Naive B cell (primary cell): ENCODE results near the gene FREY1. TPM values are rescaled to one million over a fixed set of nuclear protein-coding genes. Genes with fewer than 3 reads are reported as not detected.
A peak's percentile ranks its signal among the peaks of the same experiment; 100 is the strongest.
"Not testable (repeated sequence)": the region's sequence is repeated elsewhere in the genome, so short reads cannot be mapped to it uniquely, and the experiment has no call there.

ENCODE experiments used
- ATAC-seq, 2 donors: fragments of 150-1000 bp; cut with Tn5 transposase; 2 replicates each; pipeline ENCODE4 v1.10.0; 2021; ENCODE audit warnings: low read depth in 2 of 2, mild to moderate bottlenecking in 2 of 2, moderate library complexity in 2 of 2
- DNase-seq: peaks from one replicate; pipeline ENCODE4 v3.0.0; 2022
- H3K27ac Mint-ChIP-seq, 6 donors: one replicate each; pipeline ENCODE4 v1.8.0; 2020 to 2022; ENCODE audit warnings: mild to moderate bottlenecking in 6 of 6, mixed read lengths in 6 of 6, moderate library complexity in 5 of 6, inconsistent platforms in 2 of 6
- H3K27me3 Mint-ChIP-seq, 3 donors: one replicate each; pipeline ENCODE4 v1.8.0; 2021 to 2022; ENCODE audit warnings: mixed read lengths in 3 of 3, mild to moderate bottlenecking in 1 of 3
- H3K36me3 Mint-ChIP-seq, 2 donors: one replicate each; pipeline ENCODE4 v1.8.0; 2020 to 2022; ENCODE audit warnings: mixed read lengths in 2 of 2, inconsistent platforms in 1 of 2, mild to moderate bottlenecking in 1 of 2
- H3K4me1 Mint-ChIP-seq, 3 donors: one replicate each; pipeline ENCODE4 v1.8.0; 2020 to 2022; ENCODE audit warnings: mixed read lengths in 3 of 3, inconsistent platforms in 1 of 3, mild to moderate bottlenecking in 1 of 3, moderate library complexity in 1 of 3
- H3K4me3 Mint-ChIP-seq, 8 donors: one replicate each; pipeline ENCODE4 v1.8.0; 2020 to 2022; ENCODE audit warnings: mild to moderate bottlenecking in 8 of 8, mixed read lengths in 8 of 8, moderate library complexity in 8 of 8, inconsistent platforms in 2 of 8
- H3K9me3 Mint-ChIP-seq, 7 donors: one replicate each; pipeline ENCODE4 v1.8.0; 2020 to 2022; ENCODE audit warnings: mixed read lengths in 7 of 7, mild to moderate bottlenecking in 5 of 7, inconsistent platforms in 2 of 7, moderate library complexity in 1 of 7
- polyA plus RNA-seq, 6 donors: library from polyadenylated mRNA; unstranded; fragments of 300-500 nt; fragmentation: Illumina TruSeq; gene quantifications; one replicate each; pipeline ENCODE4 v1.2.3, GENCODE V29; 2021; ENCODE audit warnings: low read depth in 6 of 6

The FREY1 gene
- polyA plus RNA-seq, 6 donors from 2014 or later = not detected

DNA sequence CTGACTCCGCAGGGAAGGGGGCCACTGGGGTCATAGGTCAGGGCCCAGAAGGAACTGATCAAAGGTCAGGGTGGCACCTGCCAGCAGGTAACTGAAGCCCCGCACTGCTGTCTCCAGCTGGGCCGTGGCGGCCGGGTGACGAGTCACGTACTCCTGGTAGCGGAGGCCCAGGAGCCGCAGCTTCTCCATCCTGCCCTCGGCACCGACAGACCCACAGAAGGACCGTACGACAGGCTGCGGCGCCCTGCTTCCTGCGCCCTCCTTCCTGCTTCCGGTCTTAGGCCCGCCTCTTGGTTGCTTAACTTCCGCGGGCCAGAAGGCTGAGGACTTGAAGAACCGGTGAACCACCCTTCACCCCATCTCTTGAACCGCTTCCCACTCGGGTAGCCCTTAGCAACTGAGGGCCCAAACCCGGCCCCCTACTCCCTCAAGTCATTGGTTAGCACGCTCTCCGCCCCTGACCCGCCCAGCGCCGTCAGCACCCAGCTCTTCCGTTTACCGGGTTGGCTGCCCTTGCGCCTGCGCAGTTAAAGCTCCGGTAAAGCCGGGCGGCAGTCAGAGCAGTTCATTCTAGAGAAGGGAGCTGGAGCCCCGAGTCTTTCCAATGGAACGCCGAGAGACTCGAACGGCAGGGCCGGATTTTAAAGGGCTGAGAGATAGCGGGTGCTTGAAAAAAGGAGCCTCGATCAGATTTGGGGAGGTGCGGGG, 10.7 kb upstream of the FREY1 start, which contains the start of gene PEX16:
Gene PEX16, minus strand, starts transcription at position 255 of the 708 bp plus-strand sequence. Its CDS starts 66 bp downstream, at position 189.
- H3K4me1 Mint-ChIP-seq = peaks cover 45 to 67% (median 66%) of the 10 kb centered on the region in 3 donors
- DNase-seq = peak; percentile 97
- no peaks in the 10 kb centered on the region for H3K27me3 Mint-ChIP-seq
- peak; percentile 86 to 88 for ATAC-seq
- H3K4me3 Mint-ChIP-seq = peak within 1 kb of the TSS; percentile 87 to 97 (median 96)
- H3K9me3 Mint-ChIP-seq = no peaks in the 10 kb centered on the region
- peak within 1 kb of the TSS; percentile 93 to 97 (median 96) for H3K27ac Mint-ChIP-seq
- peaks cover 0 to 5% of the 10 kb centered on the region in 2 donors for H3K36me3 Mint-ChIP-seq

DNA sequence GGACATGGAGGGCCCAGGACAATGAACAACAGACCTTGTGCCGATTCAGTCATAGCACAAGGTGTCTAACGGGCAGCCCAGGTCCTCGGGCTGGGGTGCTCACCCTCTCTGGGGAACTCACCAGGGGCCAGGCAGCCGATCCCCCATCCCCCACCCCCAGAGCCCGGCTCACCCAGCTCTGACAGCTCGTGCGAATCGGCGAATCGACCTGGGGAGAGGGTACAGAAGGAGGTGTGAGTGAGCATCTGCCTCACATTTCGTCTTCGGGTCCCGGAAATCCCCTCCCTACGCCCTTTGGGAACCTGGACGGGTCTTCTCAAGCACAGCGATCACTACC, 10.2 kb upstream of the FREY1 start:
- DNase-seq = no peak
- H3K9me3 Mint-ChIP-seq = no peaks in the 10 kb centered on the region
- peak overlapping the region; percentile 87 to 97 (median 96) for H3K4me3 Mint-ChIP-seq
- ATAC-seq = peak; percentile 9 to 13
- H3K27me3 Mint-ChIP-seq = no peaks in the 10 kb centered on the region
- H3K27ac Mint-ChIP-seq = peak overlapping the region; percentile 93 to 97 (median 96)
- peaks cover 45 to 67% (median 66%) of the 10 kb centered on the region in 3 donors for H3K4me1 Mint-ChIP-seq
- peaks cover 0 to 5% of the 10 kb centered on the region in 2 donors for H3K36me3 Mint-ChIP-seq

DNA sequence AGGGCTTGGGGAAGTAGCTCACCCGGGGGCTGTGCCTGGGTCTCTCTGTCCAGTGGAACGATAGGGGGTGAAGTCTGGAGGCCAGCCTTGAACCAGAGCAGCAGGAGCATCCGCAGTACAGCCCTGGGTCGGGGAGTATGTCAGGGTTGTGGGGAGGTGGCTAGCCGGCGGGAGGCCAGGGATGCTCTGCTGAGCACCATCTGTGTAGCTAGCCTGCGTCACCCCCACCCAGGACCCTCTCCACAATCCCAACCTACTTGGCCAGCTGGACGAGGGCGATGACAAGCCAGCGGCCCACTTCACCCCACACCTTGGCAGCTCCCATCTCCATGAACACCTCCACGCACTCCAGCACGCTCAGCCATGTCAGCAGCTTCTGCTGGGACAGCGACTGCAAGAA, 8.4 kb upstream of the FREY1 start:
- Mint-ChIP-seq H3K9me3 (no peaks in the 10 kb centered on the region), H3K4me1 (peaks cover 39 to 54% (median 53%) of the 10 kb centered on the region in 3 donors), H3K4me3 (peak overlapping the region in 6 of 8 donors; percentile 20 to 83 (median 63)), H3K27me3 (no peaks in the 10 kb centered on the region), H3K36me3 (peaks cover 0 to 12% of the 10 kb centered on the region in 2 donors), H3K27ac (peak overlapping the region in 3 of 6 donors; percentile 24 to 67 (median 28))
- no peak for ATAC-seq
- no peak for DNase-seq

- Mint-ChIP-seq H3K36me3 (peaks cover 0 to 12% of the 10 kb centered on the region in 2 donors), H3K9me3 (no peaks in the 10 kb centered on the region), H3K4me1 (peaks cover 26 to 40% (median 39%) of the 10 kb centered on the region in 3 donors), H3K27ac (peak overlapping the region in 2 of 6 donors; percentile 63 to 80), H3K27me3 (no peaks in the 10 kb centered on the region), H3K4me3 (peak overlapping the region in 3 of 8 donors; percentile 53 to 75 (median 73))
- ATAC-seq (no peak), DNase-seq (no peak)
Observed at GRCh38 chr11:45913942-45914635, 7.0 kb upstream of the FREY1 start.

DNA sequence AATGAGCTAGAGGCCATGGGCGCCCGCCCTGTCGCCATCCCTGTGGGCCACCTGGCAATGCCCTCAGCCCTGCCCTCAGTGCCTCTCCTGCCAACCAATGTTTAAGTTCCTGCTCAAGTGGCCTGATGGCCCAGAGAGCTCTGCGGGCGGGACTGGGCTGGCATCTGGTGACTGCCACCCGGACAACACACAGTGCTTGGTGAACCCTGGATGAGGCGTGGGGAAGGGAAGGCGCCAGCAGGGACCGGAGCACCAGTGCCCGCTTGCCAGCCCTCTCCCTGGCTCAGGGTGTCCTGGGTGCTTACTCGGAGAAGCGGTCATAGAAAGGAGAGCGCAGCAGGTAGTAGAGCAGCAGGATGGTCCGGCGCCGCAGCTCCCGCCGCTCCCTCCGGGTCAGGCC, 6.4 kb upstream of the FREY1 start:
- Mint-ChIP-seq H3K36me3 (peaks cover 0 to 12% of the 10 kb centered on the region in 2 donors), H3K27me3 (no peaks in the 10 kb centered on the region), H3K4me1 (peaks cover 24 to 38% (median 34%) of the 10 kb centered on the region in 3 donors), H3K4me3 (no peak overlapping the region), H3K27ac (peak overlapping the region in 1 of 6 donors; percentile 75), H3K9me3 (no peaks in the 10 kb centered on the region)
- no peak for DNase-seq
- no peak for ATAC-seq

DNA sequence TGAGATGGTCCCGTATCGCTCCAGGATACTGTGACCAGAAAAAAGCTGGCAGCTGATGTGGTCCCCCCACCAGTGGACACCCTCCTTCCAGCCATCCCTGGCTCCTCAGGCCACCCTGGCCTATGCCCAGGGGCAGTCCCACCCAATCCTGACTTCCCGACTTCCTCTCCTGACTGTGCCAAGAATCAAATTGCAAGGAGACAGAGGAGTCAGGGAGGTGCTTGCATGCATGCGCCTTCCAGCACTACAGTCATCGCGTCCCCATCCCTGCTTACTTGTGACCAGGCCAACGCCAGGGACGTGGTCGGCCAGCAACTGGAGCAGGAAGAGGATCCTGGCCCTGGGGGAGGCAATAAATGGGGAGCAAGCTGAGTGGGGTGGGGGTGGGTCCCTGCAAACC, 3.6 kb upstream of the FREY1 start:
- H3K9me3 Mint-ChIP-seq = no peaks in the 10 kb centered on the region
- ATAC-seq = no peak
- DNase-seq = no peak
- peaks cover 14 to 29% (median 22%) of the 10 kb centered on the region in 3 donors for H3K4me1 Mint-ChIP-seq
- no peak overlapping the region for H3K27ac Mint-ChIP-seq
- H3K36me3 Mint-ChIP-seq = peaks cover 0 to 12% of the 10 kb centered on the region in 2 donors
- no peaks in the 10 kb centered on the region for H3K27me3 Mint-ChIP-seq
- H3K4me3 Mint-ChIP-seq = no peak overlapping the region

GRCh38 chr11:45909594-45910475, 2.8 kb upstream of the FREY1 start:
- H3K9me3 Mint-ChIP-seq = no peaks in the 10 kb centered on the region
- DNase-seq (no peak), ATAC-seq (no peak)
- H3K36me3 Mint-ChIP-seq = peaks cover 0 to 12% of the 10 kb centered on the region in 2 donors
- peaks cover 11 to 24% (median 19%) of the 10 kb centered on the region in 3 donors for H3K4me1 Mint-ChIP-seq
- H3K27me3 Mint-ChIP-seq = no peaks in the 10 kb centered on the region
- peak overlapping the region in 1 of 6 donors; percentile 20 for H3K27ac Mint-ChIP-seq
- peak overlapping the region in 1 of 8 donors; percentile 2 for H3K4me3 Mint-ChIP-seq

- H3K36me3 Mint-ChIP-seq = peaks cover 0 to 7% of the 10 kb centered on the region in 2 donors
- H3K27ac Mint-ChIP-seq = peak overlapping the region in 2 of 6 donors; percentile 34 to 41
- ATAC-seq (no peak), DNase-seq (no peak)
- H3K4me3 Mint-ChIP-seq = no peak overlapping the region
- peaks cover 10 to 19% (median 11%) of the 10 kb centered on the region in 3 donors for H3K4me1 Mint-ChIP-seq
- no peaks in the 10 kb centered on the region for H3K27me3 Mint-ChIP-seq
- H3K9me3 Mint-ChIP-seq = no peaks in the 10 kb centered on the region
Observed at GRCh38 chr11:45907911-45908370, 870 bp upstream of the FREY1 start.

- peaks cover 0 to 4% of the 10 kb centered on the region in 2 donors for H3K36me3 Mint-ChIP-seq
- no peak for DNase-seq
- no peaks in the 10 kb centered on the region for H3K27me3 Mint-ChIP-seq
- peaks cover 10 to 19% (median 11%) of the 10 kb centered on the region in 3 donors for H3K4me1 Mint-ChIP-seq
- peak in 1 of 2 donors; percentile 8 for ATAC-seq
- no peak overlapping the region for H3K4me3 Mint-ChIP-seq
- no peaks in the 10 kb centered on the region for H3K9me3 Mint-ChIP-seq
- H3K27ac Mint-ChIP-seq = peak overlapping the region in 2 of 6 donors; percentile 63 to 82
Observed at GRCh38 chr11:45906096-45906682, 882 bp downstream of the FREY1 start.

GRCh38 chr11:45905576-45905975, 1.5 kb downstream of the FREY1 start:
- DNase-seq, H3K36me3 Mint-ChIP-seq, H3K27me3 Mint-ChIP-seq, H3K9me3 Mint-ChIP-seq: not testable (repeated sequence)
- Mint-ChIP-seq H3K4me3 (peak overlapping the region in 1 of 8 donors; percentile 12), H3K27ac (peak overlapping the region in 1 of 6 donors; percentile 75), H3K4me1 (peaks cover 14 to 23% (median 14%) of the 10 kb centered on the region in 3 donors)
- ATAC-seq = peak; percentile 11 to 21

- ATAC-seq = no peak
- peaks cover 15 to 26% (median 15%) of the 10 kb centered on the region in 3 donors for H3K4me1 Mint-ChIP-seq
- H3K9me3 Mint-ChIP-seq = no peaks in the 10 kb centered on the region
- no peaks in the 10 kb centered on the region for H3K36me3 Mint-ChIP-seq
- no peak overlapping the region for H3K27ac Mint-ChIP-seq
- DNase-seq = no peak
- H3K27me3 Mint-ChIP-seq = peaks cover 0 to 7% (median 0%) of the 10 kb centered on the region in 3 donors
- H3K4me3 Mint-ChIP-seq = peak overlapping the region in 1 of 8 donors; percentile 12
Observed at GRCh38 chr11:45905095-45905494, 2.0 kb downstream of the FREY1 start.

DNA sequence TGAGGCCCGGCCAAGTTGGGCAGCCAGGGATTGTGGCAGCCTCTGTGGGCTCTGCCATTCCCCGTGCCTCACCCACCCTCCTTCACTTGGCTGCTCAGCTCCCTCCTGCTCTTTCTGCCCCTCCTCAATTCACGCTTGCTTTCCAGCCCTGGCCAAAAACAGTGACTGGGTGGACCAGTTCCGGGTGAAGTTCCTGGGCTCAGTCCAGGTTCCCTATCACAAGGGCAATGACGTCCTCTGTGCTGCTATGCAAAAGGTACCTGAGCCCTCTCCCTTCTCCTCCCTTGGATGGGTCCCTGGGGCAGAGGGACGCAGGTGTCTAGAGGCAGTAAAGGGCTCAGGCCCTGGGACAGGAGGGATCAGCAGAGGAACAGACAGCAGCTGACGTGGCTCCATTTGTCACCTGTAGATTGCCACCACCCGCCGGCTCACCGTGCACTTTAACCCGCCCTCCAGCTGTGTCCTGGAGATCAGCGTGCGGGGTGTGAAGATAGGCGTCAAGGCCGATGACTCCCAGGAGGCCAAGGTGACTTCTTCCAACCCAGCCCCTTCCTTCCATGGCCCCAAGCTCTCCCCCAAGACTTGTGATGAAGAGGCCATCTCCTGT, 2.7 kb downstream of the FREY1 start:
- Mint-ChIP-seq H3K36me3 (no peaks in the 10 kb centered on the region), H3K4me1 (peaks cover 16 to 30% (median 19%) of the 10 kb centered on the region in 3 donors), H3K4me3 (peak overlapping the region in 2 of 8 donors; percentile 47 to 64), H3K27me3 (peaks cover 0 to 7% (median 0%) of the 10 kb centered on the region in 3 donors), H3K27ac (peak overlapping the region in 2 of 6 donors; percentile 52 to 57), H3K9me3 (no peaks in the 10 kb centered on the region)
- ATAC-seq = no peak
- DNase-seq = no peak
